Midbrain (tissue), 1 donor: ENCODE results near the gene NANOS2.
"Not testable (repeated sequence)": the region's sequence is repeated elsewhere in the genome, so short reads cannot be mapped to it uniquely, and the experiment has no call there.

Source experiments
- DNase-seq: peaks from one replicate; lab custom pipeline; 2025; lab: John Stamatoyannopoulos, UW

NANOS2 gene

GRCh38 chr19:45895983-45896599 is 18.5 kb downstream of the NANOS2 start:
- DNase-seq, result not testable (repeated sequence)

- DNase-seq, result no peak
These were observed 19.0 kb downstream of the NANOS2 start for GRCh38 chr19:45895519-45895972.

- no peak for DNase-seq
These were observed 23.7 kb downstream of the NANOS2 start for GRCh38 chr19:45890877-45891276.

- no peak for DNase-seq
These were observed 25.2 kb downstream of the NANOS2 start for GRCh38 chr19:45889210-45889885.

GRCh38 chr19:45887200-45887710 is 27.3 kb downstream of the NANOS2 start:
- DNase-seq, result no peak

- DNase-seq, result peak; percentile 95
These were observed 28.0 kb downstream of the NANOS2 start for GRCh38 chr19:45886427-45887199.

GRCh38 chr19:45885556-45886426 is 28.8 kb downstream of the NANOS2 start, which contains the start of gene IRF2BP1:
IRF2BP1 (minus strand) TSS chr19:45886141; CDS start chr19:45885774, 367 bp downstream.
- DNase-seq, result peak; percentile 95

GRCh38 chr19:45884682-45885555 is 29.7 kb downstream of the NANOS2 start:
- no peak for DNase-seq

GRCh38 chr19:45883881-45884681 is 30.5 kb downstream of the NANOS2 start:
- no peak for DNase-seq

GRCh38 chr19:45883586-45883880 is 31.0 kb downstream of the NANOS2 start:
- DNase-seq, result no peak

- peak; percentile 25 for DNase-seq
These were observed 31.7 kb downstream of the NANOS2 start for GRCh38 chr19:45882652-45883585.

GRCh38 chr19:45881909-45882528 is 32.6 kb downstream of the NANOS2 start:
- no peak for DNase-seq

- no peak for DNase-seq
These were observed 33.3 kb downstream of the NANOS2 start for GRCh38 chr19:45881082-45881908.

GRCh38 chr19:45879971-45880370 is 34.6 kb downstream of the NANOS2 start:
- DNase-seq, result no peak

- DNase-seq, result no peak
These were observed 35.5 kb downstream of the NANOS2 start for GRCh38 chr19:45879055-45879454.

GRCh38 chr19:45878043-45878794 is 36.4 kb downstream of the NANOS2 start:
- no peak for DNase-seq
